Measurements from ENCODE around the gene CD83.

The CD83 gene

DNA sequence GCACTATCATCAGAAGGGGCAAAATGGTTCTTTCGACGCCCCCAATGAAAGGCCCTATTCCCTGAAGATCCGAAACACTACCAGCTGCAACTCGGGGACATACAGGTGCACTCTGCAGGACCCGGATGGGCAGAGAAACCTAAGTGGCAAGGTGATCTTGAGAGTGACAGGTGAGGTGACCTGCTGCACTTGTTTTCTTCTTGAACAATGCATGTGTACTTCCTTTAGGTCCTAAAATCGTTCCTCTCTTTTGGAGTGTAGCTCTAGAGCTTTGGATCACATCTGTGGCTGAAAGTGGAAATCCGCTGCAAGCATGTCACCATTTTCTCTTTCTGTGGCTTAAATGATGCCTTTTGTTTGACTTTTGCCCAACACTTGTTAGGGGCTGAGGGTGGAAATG is 14.0 kb downstream of the CD83 start:
- H3K36me3 ChIP-seq (ENCODE audit: control insufficient read depth in 1 of 2, insufficient read depth in 2 of 2, low read length in 2 of 2): no peaks in the 10 kb centered on the region
- no CpG with 5 or more reads among the region's 7 CpGs for WGBS (ENCODE audit: extremely low coverage, insufficient coverage, insufficient read length)

DNA sequence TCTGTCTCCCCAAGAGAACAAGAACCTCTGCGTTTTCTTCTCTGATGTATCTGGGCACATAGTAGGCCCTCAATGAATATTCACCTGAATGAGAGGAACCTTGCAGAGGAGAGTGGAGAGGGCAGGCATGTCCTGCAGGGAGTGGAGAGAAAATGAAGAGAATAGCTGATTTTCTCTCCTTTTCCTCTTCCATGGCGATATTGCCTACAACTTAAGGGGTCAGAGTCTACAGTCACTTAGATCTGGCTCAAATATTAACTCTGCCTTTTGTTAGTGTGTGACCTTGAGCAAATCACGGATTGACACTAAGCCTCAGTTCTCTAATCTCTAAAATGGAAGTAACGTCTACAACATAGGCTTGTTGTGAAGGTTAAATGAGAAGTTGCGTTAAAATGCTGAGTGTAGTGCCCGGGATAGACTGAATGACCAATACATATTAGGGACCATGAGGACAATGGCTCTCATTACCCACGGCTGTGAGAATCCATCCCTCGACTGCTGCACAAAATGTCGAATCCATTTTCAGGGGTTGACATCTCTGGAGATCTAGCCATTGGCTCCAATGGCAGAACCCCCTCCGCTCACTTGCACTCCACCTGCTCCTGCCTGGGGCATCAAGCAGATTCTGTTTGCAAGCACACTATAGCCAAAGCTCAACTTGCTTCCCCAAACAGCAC is 14.8 kb downstream of the CD83 start:
- no peak overlapping the region for H4K91ac ChIP-seq (ENCODE audit: low read depth, low read length)
- no peaks in the 10 kb centered on the region for H3K79me2 ChIP-seq (ENCODE audit: control insufficient read depth, insufficient read depth, low read length, poor library complexity)
- no peak overlapping the region for H3K4me2 ChIP-seq (ENCODE audit: low read length)
- H2BK120ac ChIP-seq (ENCODE audit: insufficient read depth, low read length, poor library complexity): no peak overlapping the region
- no peak for DNase-seq
- no peak overlapping the region for H3K27ac ChIP-seq (ENCODE audit: low read depth, low read length)
- no peak overlapping the region for H3K18ac ChIP-seq (ENCODE audit: low read length)
- no peaks in the 10 kb centered on the region for H3K79me1 ChIP-seq (ENCODE audit: low read length)
- no peaks in the 10 kb centered on the region for H3K27me3 ChIP-seq (ENCODE audit: insufficient read depth, low read length)
- WGBS (ENCODE audit: extremely low coverage, insufficient coverage, insufficient read length): no CpG with 5 or more reads among the region's 10 CpGs
- H4K12ac ChIP-seq (ENCODE audit: low read depth, low read length): no peak overlapping the region
- peaks cover 2% of the 10 kb centered on the region for H3K9me3 ChIP-seq (ENCODE audit: insufficient read depth, low read depth, low read length)
- H3K14ac ChIP-seq (ENCODE audit: low read length): no peak overlapping the region
- no peak overlapping the region for H3K4me3 ChIP-seq (ENCODE audit: low read depth, low read length)
- no peak overlapping the region for H2BK5ac ChIP-seq (ENCODE audit: low read depth, low read length, poor library complexity)
- H2BK12ac ChIP-seq (ENCODE audit: low read length): no peak overlapping the region
- no peak overlapping the region for H3K23ac ChIP-seq (ENCODE audit: low read length)
- no peak overlapping the region for H2AFZ ChIP-seq (ENCODE audit: insufficient read depth, low read length, poor library complexity)
- H4K8ac ChIP-seq (ENCODE audit: low read depth, low read length): no peak overlapping the region
- H3K9ac ChIP-seq (ENCODE audit: low read length): no peak overlapping the region
- no peak overlapping the region for H2AK5ac ChIP-seq (ENCODE audit: low read length)
- no peaks in the 10 kb centered on the region for H3K36me3 ChIP-seq (ENCODE audit: control insufficient read depth in 1 of 2, insufficient read depth in 2 of 2, low read length in 2 of 2)
- no peaks in the 10 kb centered on the region for H3K4me1 ChIP-seq (ENCODE audit: control insufficient read depth in 1 of 2, insufficient read depth in 2 of 2, low read length in 2 of 2)
- no peak overlapping the region for H3K4ac ChIP-seq (ENCODE audit: low read depth, low read length)

More for the DNA sequence above, 14.0 kb downstream of the CD83 start:
- H3K4me2 ChIP-seq (ENCODE audit: low read length): no peak overlapping the region
- peaks cover 2% of the 10 kb centered on the region for H3K9me3 ChIP-seq (ENCODE audit: insufficient read depth, low read depth, low read length)
- no peak overlapping the region for H3K14ac ChIP-seq (ENCODE audit: low read length)
- no peak overlapping the region for H4K8ac ChIP-seq (ENCODE audit: low read depth, low read length)
- no peak overlapping the region for H3K4ac ChIP-seq (ENCODE audit: low read depth, low read length)
- H2BK120ac ChIP-seq (ENCODE audit: insufficient read depth, low read length, poor library complexity): no peak overlapping the region
- H3K79me2 ChIP-seq (ENCODE audit: control insufficient read depth, insufficient read depth, low read length, poor library complexity): no peaks in the 10 kb centered on the region
- H3K27me3 ChIP-seq (ENCODE audit: insufficient read depth, low read length): no peaks in the 10 kb centered on the region
- DNase-seq: no peak
- H3K23ac ChIP-seq (ENCODE audit: low read length): no peak overlapping the region
- H4K91ac ChIP-seq (ENCODE audit: low read depth, low read length): no peak overlapping the region
- no peak overlapping the region for H3K4me3 ChIP-seq (ENCODE audit: low read depth, low read length)
- H2AK5ac ChIP-seq (ENCODE audit: low read length): no peak overlapping the region
- no peaks in the 10 kb centered on the region for H3K4me1 ChIP-seq (ENCODE audit: control insufficient read depth in 1 of 2, insufficient read depth in 2 of 2, low read length in 2 of 2)
- H2BK5ac ChIP-seq (ENCODE audit: low read depth, low read length, poor library complexity): no peak overlapping the region
- H3K9ac ChIP-seq (ENCODE audit: low read length): no peak overlapping the region
- H2BK12ac ChIP-seq (ENCODE audit: low read length): no peak overlapping the region
- H3K27ac ChIP-seq (ENCODE audit: low read depth, low read length): no peak overlapping the region
- H2AFZ ChIP-seq (ENCODE audit: insufficient read depth, low read length, poor library complexity): no peak overlapping the region
- H3K79me1 ChIP-seq (ENCODE audit: low read length): no peaks in the 10 kb centered on the region
- H3K18ac ChIP-seq (ENCODE audit: low read length): no peak overlapping the region
- H4K12ac ChIP-seq (ENCODE audit: low read depth, low read length): no peak overlapping the region

DNA sequence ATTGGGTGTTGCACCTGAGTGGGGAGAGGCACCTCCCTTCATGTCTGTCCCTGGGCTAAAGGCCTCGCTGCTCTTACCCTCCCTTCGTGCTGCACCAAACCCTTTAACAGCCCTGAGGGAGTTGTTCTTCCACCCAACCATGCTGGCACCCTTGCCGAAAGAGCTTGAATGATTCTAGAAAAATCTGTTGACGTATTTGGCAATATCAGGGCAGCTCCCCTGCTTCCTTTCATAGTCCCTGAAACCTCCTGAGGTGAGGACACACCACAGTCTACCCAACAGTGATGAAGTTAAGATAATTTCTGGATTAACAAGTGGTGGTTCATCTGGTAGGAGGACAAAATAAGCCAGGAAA is 15.3 kb downstream of the CD83 start:
- peaks cover 2% of the 10 kb centered on the region for H3K9me3 ChIP-seq (ENCODE audit: insufficient read depth, low read depth, low read length)
- no peak overlapping the region for H3K23ac ChIP-seq (ENCODE audit: low read length)
- no peak overlapping the region for H4K8ac ChIP-seq (ENCODE audit: low read depth, low read length)
- no peak overlapping the region for H2AK5ac ChIP-seq (ENCODE audit: low read length)
- no peak overlapping the region for H3K14ac ChIP-seq (ENCODE audit: low read length)
- H3K4me1 ChIP-seq (ENCODE audit: control insufficient read depth in 1 of 2, insufficient read depth in 2 of 2, low read length in 2 of 2): no peaks in the 10 kb centered on the region
- H3K27ac ChIP-seq (ENCODE audit: low read depth, low read length): no peak overlapping the region
- H3K27me3 ChIP-seq (ENCODE audit: insufficient read depth, low read length): no peaks in the 10 kb centered on the region
- H3K9ac ChIP-seq (ENCODE audit: low read length): no peak overlapping the region
- no peak overlapping the region for H2BK12ac ChIP-seq (ENCODE audit: low read length)
- H2BK5ac ChIP-seq (ENCODE audit: low read depth, low read length, poor library complexity): no peak overlapping the region
- peak; percentile 75 to 84 for DNase-seq
- no peaks in the 10 kb centered on the region for H3K79me1 ChIP-seq (ENCODE audit: low read length)
- no peak overlapping the region for H2BK120ac ChIP-seq (ENCODE audit: insufficient read depth, low read length, poor library complexity)
- H4K12ac ChIP-seq (ENCODE audit: low read depth, low read length): no peak overlapping the region
- H3K79me2 ChIP-seq (ENCODE audit: control insufficient read depth, insufficient read depth, low read length, poor library complexity): no peaks in the 10 kb centered on the region
- no peak overlapping the region for H4K91ac ChIP-seq (ENCODE audit: low read depth, low read length)
- no peaks in the 10 kb centered on the region for H3K36me3 ChIP-seq (ENCODE audit: control insufficient read depth in 1 of 2, insufficient read depth in 2 of 2, low read length in 2 of 2)
- H3K4me2 ChIP-seq (ENCODE audit: low read length): no peak overlapping the region
- H2AFZ ChIP-seq (ENCODE audit: insufficient read depth, low read length, poor library complexity): no peak overlapping the region
- H3K4me3 ChIP-seq (ENCODE audit: low read depth, low read length): no peak overlapping the region
- no peak overlapping the region for H3K4ac ChIP-seq (ENCODE audit: low read depth, low read length)
- no CpG with 5 or more reads among the region's 4 CpGs for WGBS (ENCODE audit: extremely low coverage, insufficient coverage, insufficient read length)
- no peak overlapping the region for H3K18ac ChIP-seq (ENCODE audit: low read length)

DNA sequence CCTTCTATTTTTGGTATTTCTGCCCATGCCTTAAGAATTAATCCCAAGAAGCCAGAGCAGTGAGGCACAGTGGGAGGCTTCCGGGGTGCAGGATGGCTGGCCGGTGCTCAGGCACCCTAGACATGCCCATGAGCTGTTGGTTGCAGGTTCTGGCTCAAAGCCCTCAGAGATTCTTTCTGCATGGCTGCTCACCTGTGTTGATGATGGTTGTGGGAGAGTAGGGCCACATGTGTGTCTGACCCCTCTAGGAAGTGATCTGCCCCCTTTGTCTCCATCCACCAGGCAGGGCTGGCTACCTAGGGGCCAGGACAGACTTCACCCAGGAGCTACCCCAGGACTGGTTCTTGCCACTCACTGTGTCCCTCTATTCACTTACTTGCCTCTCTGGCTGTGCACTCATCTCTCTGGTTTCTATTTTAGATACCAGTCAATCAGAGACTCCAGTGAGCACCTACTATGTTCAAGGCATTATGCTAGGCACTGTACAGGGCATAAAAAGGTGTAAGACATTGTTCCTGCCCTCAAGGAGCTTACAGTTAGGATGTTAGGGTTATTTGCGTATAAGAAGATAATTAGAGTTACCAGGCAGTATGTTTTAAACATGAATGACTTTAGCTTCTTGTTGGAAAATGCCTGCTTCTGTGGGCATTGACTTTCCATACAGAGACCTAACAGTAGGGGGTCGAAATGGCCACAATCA is 16.8 kb downstream of the CD83 start:
- Histone ChIP-seq H3K14ac (ENCODE audit: low read length) (no peak overlapping the region), H4K8ac (ENCODE audit: low read depth, low read length) (no peak overlapping the region), H3K9ac (ENCODE audit: low read length) (no peak overlapping the region), H3K18ac (ENCODE audit: low read length) (no peak overlapping the region), H2AK5ac (ENCODE audit: low read length) (no peak overlapping the region), H3K4me2 (ENCODE audit: low read length) (no peak overlapping the region), H3K27ac (ENCODE audit: low read depth, low read length) (no peak overlapping the region), H3K79me2 (ENCODE audit: control insufficient read depth, insufficient read depth, low read length, poor library complexity) (no peaks in the 10 kb centered on the region), H4K91ac (ENCODE audit: low read depth, low read length) (no peak overlapping the region), H3K23ac (ENCODE audit: low read length) (no peak overlapping the region), H3K27me3 (ENCODE audit: insufficient read depth, low read length) (no peaks in the 10 kb centered on the region), H2AFZ (ENCODE audit: insufficient read depth, low read length, poor library complexity) (no peak overlapping the region), H3K4ac (ENCODE audit: low read depth, low read length) (no peak overlapping the region), H2BK12ac (ENCODE audit: low read length) (no peak overlapping the region), H4K12ac (ENCODE audit: low read depth, low read length) (no peak overlapping the region), H3K4me3 (ENCODE audit: low read depth, low read length) (no peak overlapping the region), H3K9me3 (ENCODE audit: insufficient read depth, low read depth, low read length) (peaks cover 2% of the 10 kb centered on the region), H3K4me1 (ENCODE audit: control insufficient read depth in 1 of 2, insufficient read depth in 2 of 2, low read length in 2 of 2) (no peaks in the 10 kb centered on the region), H3K79me1 (ENCODE audit: low read length) (no peaks in the 10 kb centered on the region), H3K36me3 (ENCODE audit: control insufficient read depth in 1 of 2, insufficient read depth in 2 of 2, low read length in 2 of 2) (no peaks in the 10 kb centered on the region), H2BK5ac (ENCODE audit: low read depth, low read length, poor library complexity) (no peak overlapping the region), H2BK120ac (ENCODE audit: insufficient read depth, low read length, poor library complexity) (no peak overlapping the region)
- no CpG with 5 or more reads among the region's 4 CpGs for WGBS (ENCODE audit: extremely low coverage, insufficient coverage, insufficient read length)
- DNase-seq: no peak

Data from trophoblast cell (in vitro differentiated cells and primary cell).